WTC11 (cell line): ENCODE measurements around the gene GLO1.

Experiments used
- ATF2 ChIP-seq: sonication (generic); formaldehyde crosslinking; IDR thresholded peaks from 2 replicates; pipeline ENCODE4 v1.8.1; 2022; ENCODE audit warnings: low read depth, missing genetic modification reagents, borderline replicate concordance
- CTCF ChIP-seq: fragments of 200-600 bp; IDR thresholded peaks from 2 replicates; pipeline ENCODE4 v1.8.0; 2022; ENCODE audit warnings: antibody characterized with exemption
- MAX ChIP-seq: sonication (generic); formaldehyde crosslinking; IDR thresholded peaks from 2 replicates; pipeline ENCODE4 v1.8.0; 2022; ENCODE audit warnings: mild to moderate bottlenecking, missing genetic modification reagents
- MLX ChIP-seq: sonication (generic); formaldehyde crosslinking; IDR thresholded peaks from 2 replicates; pipeline ENCODE4 v1.8.1; 2023; ENCODE audit warnings: mild to moderate bottlenecking, missing genetic modification reagents, moderate library complexity
- NR3C1 ChIP-seq: sonication (generic); formaldehyde crosslinking; conservative IDR thresholded peaks from 2 replicates; pipeline ENCODE4 v1.8.1; 2023; ENCODE audit warnings: low read depth, mild to moderate bottlenecking, missing genetic modification reagents
- SMAD3 ChIP-seq: sonication (generic); formaldehyde crosslinking; IDR thresholded peaks from 2 replicates; pipeline ENCODE4 v1.8.0; 2022; ENCODE audit warnings: missing genetic modification reagents, mild to moderate bottlenecking, borderline replicate concordance
- SMAD4 ChIP-seq: sonication (generic); formaldehyde crosslinking; IDR thresholded peaks from 2 replicates; pipeline ENCODE4 v1.8.0; 2022; ENCODE audit warnings: mild to moderate bottlenecking, missing genetic modification reagents

GRCh38 chr6:38722727-38723334 is 19.9 kb upstream of the GLO1 start:
- TF ChIP-seq CTCF = no peak
- TF ChIP-seq MLX = no peak
- TF ChIP-seq ATF2 (CRISPR knock-in tag) = no peak
- TF ChIP-seq NR3C1 (CRISPR knock-in tag) = no peak
- TF ChIP-seq SMAD4 (CRISPR knock-in tag) = no peak
- no peak for TF ChIP-seq MAX
- no peak for TF ChIP-seq SMAD3 (CRISPR knock-in tag)
